SH-SY5Y (cell line): ENCODE results near the gene IRGC.

ENCODE experiments used
- GATA2 ChIP-seq: IDR thresholded peaks from 2 replicates; pipeline ENCODE4 v1.6.1; 2011; ENCODE audit warnings: mild to moderate bottlenecking, low read depth, low read length
- GATA3 ChIP-seq: IDR thresholded peaks from 2 replicates; pipeline ENCODE4 v1.6.1; 2011; ENCODE audit warnings: low read depth, mild to moderate bottlenecking, low read length, moderate library complexity

GRCh38 chr19:43763473-43763939 is 47.6 kb downstream of the IRGC start:
- TF ChIP-seq GATA2 (no peak), GATA3 (no peak)
